ENCODE data around the gene CHMP4B. TPM values are rescaled to one million over a fixed set of nuclear protein-coding genes. Genes with fewer than 3 reads are reported as not detected.

Gene CHMP4B
- total RNA-seq, 1 donor, result 18.3 TPM

GRCh38 chr20:33889312-33889711 is 78.2 kb downstream of the CHMP4B start:
- DNase-seq (ENCODE audit: low read depth in 2 of 3, low spot score in 2 of 3), result no peak

- DNase-seq (ENCODE audit: low read depth in 2 of 3, low spot score in 2 of 3), result no peak
Observed at GRCh38 chr20:33890557-33890956, 79.4 kb downstream of the CHMP4B start.

- no peak for DNase-seq (ENCODE audit: low read depth in 2 of 3, low spot score in 2 of 3)
Observed at GRCh38 chr20:33893314-33893713, 82.2 kb downstream of the CHMP4B start.

GRCh38 chr20:33894798-33895197 is 83.7 kb downstream of the CHMP4B start:
- DNase-seq (ENCODE audit: low read depth in 2 of 3, low spot score in 2 of 3), result no peak

GRCh38 chr20:33896509-33896908 is 85.4 kb downstream of the CHMP4B start:
- DNase-seq (ENCODE audit: low read depth in 2 of 3, low spot score in 2 of 3), result no peak

- no peak for DNase-seq (ENCODE audit: low read depth in 2 of 3, low spot score in 2 of 3)
Observed at GRCh38 chr20:33897313-33897912, 86.3 kb downstream of the CHMP4B start.

- no peak for DNase-seq (ENCODE audit: low read depth in 2 of 3, low spot score in 2 of 3)
Observed at GRCh38 chr20:33899106-33899505, 88.0 kb downstream of the CHMP4B start.

- DNase-seq (ENCODE audit: low read depth in 2 of 3, low spot score in 2 of 3), result no peak
Observed at GRCh38 chr20:33900521-33901131, 89.5 kb downstream of the CHMP4B start.

GRCh38 chr20:33901132-33901523 is 90.0 kb downstream of the CHMP4B start:
- no peak for DNase-seq (ENCODE audit: low read depth in 2 of 3, low spot score in 2 of 3)

GRCh38 chr20:33902011-33902410 is 90.9 kb downstream of the CHMP4B start:
- DNase-seq (ENCODE audit: low read depth in 2 of 3, low spot score in 2 of 3), result no peak

Other genes with a start within 250 kb of the CHMP4B start
- 0.27 TPM for gene C20orf144, start 149.0 kb upstream of the CHMP4B start, total RNA-seq
- gene ACTL10, start 144.4 kb upstream of the CHMP4B start, total RNA-seq, result 6.2 TPM
- 10.8 TPM for gene NECAB3, start 136.9 kb upstream of the CHMP4B start, total RNA-seq
- 13.5 TPM for gene E2F1, start 125.0 kb upstream of the CHMP4B start, total RNA-seq
- gene PXMP4, start 91.0 kb upstream of the CHMP4B start, total RNA-seq, result 6.7 TPM
- 4.6 TPM for gene ZNF341, start 79.4 kb upstream of the CHMP4B start, total RNA-seq
- 139 TPM for gene RALY, start 182.6 kb downstream of the CHMP4B start, total RNA-seq

Data from hematopoietic multipotent progenitor cell (in vitro differentiated cells).